Heart left ventricle (tissue), 13 donors: ENCODE data around the gene KCNMA1.

ENCODE experiments used
- CTCF ChIP-seq, 12 donors: fragments of 200-600 bp; sonication (generic) in 4 of 12; IDR thresholded peaks; one replicate each; pipeline versions ENCODE4 v1.5.0 to v1.8.0; 2018 to 2022; ENCODE audit warnings: antibody characterized with exemption in 12 of 12, mild to moderate bottlenecking in 5 of 12
- POLR2A ChIP-seq, 2 donors: fragments of 450-650 bp; IDR thresholded peaks; one replicate each; pipeline ENCODE4 v1.6.1; 2017; ENCODE audit warnings: antibody characterized with exemption in 2 of 2, mild to moderate bottlenecking in 2 of 2, moderate library complexity in 2 of 2
- donor health status: ischemic (EF 13 %, LVEDD 7.1; RV severe dilation, severe dysfunction).
- donor health status: DM: no; HTN: yes; CAD: no.
- donor health status: DM: no; HTN: no; CAD: no.
- donor health status: ischemic (EF 25% LVEDD 6.9; RV normal size, moderate dysfunction).
- donor health status: ischemic (EF 25% LVEDD 5.7; RV mildly dilated, moderate dysfunction).
- donor health status: ischemic (EF 35%, LVEDD 5.7; RV mildly dilated, moderate dysfunction).
- donor health status: nonischemic (EF 11% LVEDD 7.7; RV severe dilation, severe dysfunction).
- donor health status: DM: yes; HTN: yes; CAD: no.
- donor health status: PGD.
- donor health status: ischemic (EF 29% LVEDD 5.4; RV normal size, mild dysfunction).
- donor health status: nonischemic (EF 23%, LVEDD 6.1; RV moderate dilation, normal function).

- no peak for TF ChIP-seq POLR2A (IDR thresholded peaks at IDR 0.05)
- TF ChIP-seq CTCF (IDR thresholded peaks at IDR 0.05) = no peak
Observed at GRCh38 chr10:77348751-77349150, 288.9 kb downstream of the KCNMA1 start.
